Activated T-helper 1 cell treated with anti-CD3 and anti-CD28 coated beads, Interleukin-12 subunit alpha, Interleukin-12 subunit beta, Interleukin-2, Interleukin-4 antibody, amounts not matched to agents 30 ng/mL and 10 ng/mL and 1 ng/mL, durations not matched to agents 14 hours and 24 hours and 36 hours (primary cell): Measurements from ENCODE around the gene CASZ1. TPM values are rescaled to one million over a fixed set of nuclear protein-coding genes. Genes with fewer than 3 reads are reported as not detected.
A peak's percentile ranks its signal among the peaks of the same experiment; 100 is the strongest.

Experiments
- DNase-seq: peaks from one replicate; pipeline ENCODE4 v3.0.0; 2021; ENCODE audit warnings: low spot score
- H3K27ac Mint-ChIP-seq: one replicate; pipeline ENCODE4 v1.8.0; 2021; ENCODE audit warnings: mild to moderate bottlenecking, mixed read lengths
- H3K27me3 Mint-ChIP-seq: one replicate; pipeline ENCODE4 v1.8.0; 2022; ENCODE audit warnings: mild to moderate bottlenecking, moderate library complexity, mixed read lengths; ENCODE audit not compliant: insufficient read depth
- H3K36me3 Mint-ChIP-seq: one replicate; pipeline ENCODE4 v1.8.0; 2021; ENCODE audit warnings: low read depth, mixed read lengths
- H3K4me1 Mint-ChIP-seq: one replicate; pipeline ENCODE4 v1.8.0; 2021; ENCODE audit warnings: low read depth, mixed read lengths
- H3K4me3 Mint-ChIP-seq: one replicate; pipeline ENCODE4 v1.8.0; 2021; ENCODE audit warnings: mild to moderate bottlenecking, moderate library complexity, mixed read lengths
- H3K9me3 Mint-ChIP-seq: one replicate; pipeline ENCODE4 v1.8.0; 2021; ENCODE audit warnings: mixed read lengths
- intact Hi-C: fragments of 100-400 bp; cut with micrococcal nuclease; formaldehyde crosslinking; loops from one replicate; pipeline ENCODE4 v1.15.1; 2024
- total RNA-seq: library from RNA; stranded (reverse); gene quantifications from 2 replicates; pipeline ENCODE4 v1.2.3, GENCODE V29; 2022

CASZ1 gene
- total RNA-seq, 1 donor from 2014 or later = 11.7 TPM

- Mint-ChIP-seq H3K36me3 (peaks cover 1% of the 10 kb centered on the region), H3K27ac (no peak overlapping the region), H3K4me1 (no peaks in the 10 kb centered on the region), H3K4me3 (no peak overlapping the region), H3K9me3 (no peaks in the 10 kb centered on the region), H3K27me3 (no peaks in the 10 kb centered on the region)
- intact Hi-C loops = no loop called here
- DNase-seq = no peak
Measured at GRCh38 chr1:10623686-10624145, 172.7 kb downstream of the CASZ1 start.

GRCh38 chr1:10622910-10623685, 173.3 kb downstream of the CASZ1 start:
- Mint-ChIP-seq H3K27me3 (no peaks in the 10 kb centered on the region), H3K36me3 (peaks cover 1% of the 10 kb centered on the region), H3K4me1 (no peaks in the 10 kb centered on the region), H3K4me3 (no peak overlapping the region), H3K27ac (no peak overlapping the region), H3K9me3 (no peaks in the 10 kb centered on the region)
- intact Hi-C loops = no loop called here
- no peak for DNase-seq

GRCh38 chr1:10621906-10622305, 174.5 kb downstream of the CASZ1 start:
- H3K4me3 Mint-ChIP-seq = no peak overlapping the region
- no peaks in the 10 kb centered on the region for H3K27me3 Mint-ChIP-seq
- no peak for DNase-seq
- H3K27ac Mint-ChIP-seq = no peak overlapping the region
- intact Hi-C loops = no loop called here
- no peaks in the 10 kb centered on the region for H3K4me1 Mint-ChIP-seq
- H3K36me3 Mint-ChIP-seq = peaks cover 1% of the 10 kb centered on the region
- no peaks in the 10 kb centered on the region for H3K9me3 Mint-ChIP-seq

- Mint-ChIP-seq H3K4me1 (no peaks in the 10 kb centered on the region), H3K4me3 (no peak overlapping the region), H3K36me3 (peaks cover 1% of the 10 kb centered on the region), H3K27ac (no peak overlapping the region), H3K27me3 (no peaks in the 10 kb centered on the region), H3K9me3 (no peaks in the 10 kb centered on the region)
- no peak for DNase-seq
- intact Hi-C loops = no loop called here
Measured at GRCh38 chr1:10620776-10621175, 175.7 kb downstream of the CASZ1 start.

- intact Hi-C loops = no loop called here
- Mint-ChIP-seq H3K27ac (no peak overlapping the region), H3K36me3 (peaks cover 1% of the 10 kb centered on the region), H3K9me3 (no peaks in the 10 kb centered on the region), H3K27me3 (no peaks in the 10 kb centered on the region), H3K4me3 (no peak overlapping the region), H3K4me1 (no peaks in the 10 kb centered on the region)
- no peak for DNase-seq
Measured at GRCh38 chr1:10617931-10618885, 178.2 kb downstream of the CASZ1 start.

- Mint-ChIP-seq H3K27me3 (no peaks in the 10 kb centered on the region), H3K4me3 (no peak overlapping the region), H3K9me3 (no peaks in the 10 kb centered on the region), H3K27ac (no peak overlapping the region), H3K4me1 (no peaks in the 10 kb centered on the region), H3K36me3 (peaks cover 1% of the 10 kb centered on the region)
- intact Hi-C loops = no loop called here
- no peak for DNase-seq
Measured at GRCh38 chr1:10617318-10617717, 179.1 kb downstream of the CASZ1 start.

GRCh38 chr1:10616696-10617095, 179.8 kb downstream of the CASZ1 start:
- Mint-ChIP-seq H3K36me3 (no peaks in the 10 kb centered on the region), H3K27me3 (no peaks in the 10 kb centered on the region), H3K4me3 (no peak overlapping the region), H3K9me3 (no peaks in the 10 kb centered on the region), H3K4me1 (no peaks in the 10 kb centered on the region), H3K27ac (no peak overlapping the region)
- no peak for DNase-seq
- intact Hi-C loops = no loop called here

- no peaks in the 10 kb centered on the region for H3K9me3 Mint-ChIP-seq
- H3K36me3 Mint-ChIP-seq = no peaks in the 10 kb centered on the region
- no peaks in the 10 kb centered on the region for H3K27me3 Mint-ChIP-seq
- no peaks in the 10 kb centered on the region for H3K4me1 Mint-ChIP-seq
- DNase-seq = no peak
- no peak overlapping the region for H3K4me3 Mint-ChIP-seq
- peak overlapping the region; percentile 31 for H3K27ac Mint-ChIP-seq
- intact Hi-C loops = no loop called here
Measured at GRCh38 chr1:10615932-10616671, 180.3 kb downstream of the CASZ1 start.

- H3K4me3 Mint-ChIP-seq = no peak overlapping the region
- no peak for DNase-seq
- H3K27me3 Mint-ChIP-seq = no peaks in the 10 kb centered on the region
- H3K36me3 Mint-ChIP-seq = no peaks in the 10 kb centered on the region
- H3K4me1 Mint-ChIP-seq = no peaks in the 10 kb centered on the region
- intact Hi-C loops = no loop called here
- H3K27ac Mint-ChIP-seq = no peak overlapping the region
- no peaks in the 10 kb centered on the region for H3K9me3 Mint-ChIP-seq
Measured at GRCh38 chr1:10615332-10615731, 181.1 kb downstream of the CASZ1 start.

- no peak for DNase-seq
- Mint-ChIP-seq H3K4me3 (no peak overlapping the region), H3K4me1 (no peaks in the 10 kb centered on the region), H3K9me3 (no peaks in the 10 kb centered on the region), H3K27me3 (no peaks in the 10 kb centered on the region), H3K36me3 (no peaks in the 10 kb centered on the region), H3K27ac (peak overlapping the region; percentile 40)
- intact Hi-C loops = no loop called here
Measured at GRCh38 chr1:10614377-10615225, 181.8 kb downstream of the CASZ1 start.

- Mint-ChIP-seq H3K27me3 (no peaks in the 10 kb centered on the region), H3K36me3 (no peaks in the 10 kb centered on the region), H3K4me1 (no peaks in the 10 kb centered on the region), H3K9me3 (no peaks in the 10 kb centered on the region), H3K27ac (peak overlapping the region; percentile 40), H3K4me3 (no peak overlapping the region)
- no peak for DNase-seq
- intact Hi-C loops = no loop called here
Measured at GRCh38 chr1:10613861-10614260, 182.6 kb downstream of the CASZ1 start.

GRCh38 chr1:10613340-10613739, 183.1 kb downstream of the CASZ1 start:
- H3K27me3 Mint-ChIP-seq = no peaks in the 10 kb centered on the region
- no peaks in the 10 kb centered on the region for H3K4me1 Mint-ChIP-seq
- DNase-seq = no peak
- no peak overlapping the region for H3K27ac Mint-ChIP-seq
- H3K36me3 Mint-ChIP-seq = no peaks in the 10 kb centered on the region
- no peak overlapping the region for H3K4me3 Mint-ChIP-seq
- H3K9me3 Mint-ChIP-seq = no peaks in the 10 kb centered on the region
- intact Hi-C loops = no loop called here
